ENCODE measurements around the gene TXNRD2. TPM values are rescaled to one million over a fixed set of nuclear protein-coding genes. Genes with fewer than 3 reads are reported as not detected.

TXNRD2 gene
- total RNA-seq, 1 experiment from 2014 or later, result 19.7 TPM

DNA sequence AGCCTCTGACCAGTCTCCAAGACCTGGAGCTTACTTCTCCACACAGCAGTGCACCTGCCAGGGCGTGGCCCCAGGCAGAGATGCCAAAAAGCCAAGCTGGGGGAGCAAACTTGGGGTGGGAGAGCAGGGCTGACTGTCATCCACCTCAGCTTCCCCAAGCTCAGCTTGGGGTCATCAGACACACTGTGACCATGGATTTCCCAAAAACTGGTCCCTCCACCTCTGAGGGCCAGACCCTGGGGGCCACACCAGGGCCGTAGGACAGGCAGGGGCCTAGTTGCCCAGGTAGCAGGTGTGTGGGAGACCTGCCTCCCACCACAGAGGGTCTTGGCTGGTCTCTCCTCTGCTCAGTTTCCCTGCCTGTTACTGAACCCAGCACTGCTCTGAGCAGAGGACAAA, 44.4 kb upstream of the TXNRD2 start:
- TF ChIP-seq RAD21 (IDR thresholded peaks at IDR 0.05; ENCODE audit: low read depth) (no peak), SIN3A (IDR thresholded peaks at IDR 0.05; ENCODE audit: low read depth) (no peak), SP1 (IDR thresholded peaks at IDR 0.05; ENCODE audit: low read depth) (no peak), ZBTB33 (IDR thresholded peaks at IDR 0.05; ENCODE audit: extremely low read depth, insufficient replicate concordance, low read length) (no peak), CBX3 (IDR thresholded peaks at IDR 0.05; ENCODE audit: low read depth) (no peak), ZNF274 (IDR thresholded peaks at IDR 0.05; ENCODE audit: low read depth, low read length) (no peak), EZH2 (IDR thresholded peaks at IDR 0.05) (no peak), CTCF (IDR thresholded peaks at IDR 0.05 in 2 of 3, conservative IDR thresholded peaks at IDR 0.05 in 1 of 3; ENCODE audit: borderline replicate concordance in 1 of 3, insufficient read depth in 1 of 3, low read depth in 2 of 3, low read length in 2 of 3) (no peak), JUND (IDR thresholded peaks at IDR 0.05) (no peak), SRF (IDR thresholded peaks at IDR 0.05; ENCODE audit: low read depth) (no peak), ELF1 (IDR thresholded peaks at IDR 0.05; ENCODE audit: borderline replicate concordance, low read depth) (no peak), FOSL1 (IDR thresholded peaks at IDR 0.05; ENCODE audit: low read depth) (no peak), CEBPB (IDR thresholded peaks at IDR 0.05; ENCODE audit: low read depth) (no peak)
- TF ChIP-seq, protein P1, sequence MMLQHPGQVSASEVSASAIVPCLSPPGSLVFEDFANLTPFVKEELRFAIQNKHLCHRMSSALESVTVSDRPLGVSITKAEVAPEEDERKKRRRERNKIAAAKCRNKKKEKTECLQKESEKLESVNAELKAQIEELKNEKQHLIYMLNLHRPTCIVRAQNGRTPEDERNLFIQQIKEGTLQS (IDR thresholded peaks at IDR 0.05), result no peak
- no peaks in the 10 kb centered on the region for H3K9me3 ChIP-seq (ENCODE audit: control insufficient read depth in 1 of 2, insufficient read depth in 1 of 2, low read depth in 1 of 2, low read length in 2 of 2)
- peaks cover 37 to 45% of the 10 kb centered on the region in 2 experiments for H3K4me1 ChIP-seq (ENCODE audit: control insufficient read depth in 1 of 2, insufficient read depth in 2 of 2, low read length in 2 of 2)
- DNase-seq (ENCODE audit: low read depth, low spot score) (no peak), ATAC-seq (no peak)
- ChIA-PET POLR2A (no interaction called here), RAD21 (ENCODE audit: low non-redundant PET in 1 of 2, low total read pairs in 2 of 2, uncharacterized antibody in 2 of 2, unreplicated experiment in 2 of 2) (no interaction called here), CTCF (no interaction called here)
- peaks cover 16% of the 10 kb centered on the region for H3K79me2 ChIP-seq (ENCODE audit: insufficient read depth, low read length)
- H3K9me2 ChIP-seq (ENCODE audit: insufficient read depth), result no peaks in the 10 kb centered on the region
- no peaks in the 10 kb centered on the region for H3K36me3 ChIP-seq (ENCODE audit: control insufficient read depth in 1 of 2, insufficient read depth in 2 of 2, low read length in 2 of 2)
- H3K4me2 ChIP-seq (ENCODE audit: low read length), result peak overlapping the region; percentile 96
- H3K4me3 ChIP-seq (replicated peaks in 1 of 2; ENCODE audit: low read depth in 1 of 2, low read length in 2 of 2), result peak overlapping the region; percentile 68 to 85
- H2AFZ ChIP-seq (ENCODE audit: low read depth, low read length, poor library complexity, severe bottlenecking), result no peak overlapping the region
- TSS peak; percentile 41 for BruUV-seq (replicated peaks)
- peak overlapping the region; percentile 68 for H3K27ac ChIP-seq (ENCODE audit: low read depth, low read length)
- H3K27me3 ChIP-seq (ENCODE audit: insufficient read depth, low read length), result no peaks in the 10 kb centered on the region
- intact Hi-C loops (cut with micrococcal nuclease), result loop anchor here (10.0 kb wide), 1 partner anchor 99 kb away; the partner anchor contains the start of gene DGCR8
- peak overlapping the region; percentile 79 for H3K9ac ChIP-seq (ENCODE audit: low read length)
- H4K20me1 ChIP-seq (ENCODE audit: insufficient read depth), result no peaks in the 10 kb centered on the region

All from HCT116 (cell line).